A549 (cell line): ENCODE data around the gene SEPSECS. TPM values are rescaled to one million over a fixed set of nuclear protein-coding genes. Genes with fewer than 3 reads are reported as not detected.

Experiments used
- ATAC-seq, 2 experiments: fragments of 200-7000 bp in 1 of 2; fragments of >200 bp in 1 of 2; cut with Nextera tagmentation in 1 of 2; cut with Tn5 transposase in 1 of 2; 3 replicates each; pipeline versions ENCODE4 v1.8.0 to v1.9.1; 2018 to 2020; ENCODE audit warnings: mild to moderate bottlenecking in 1 of 2, moderate library complexity in 1 of 2
- CTCF ChIA-PET: fragments of 300-600 bp; sonication (Branson Sonifier 250); formaldehyde crosslinking; extraction: SDS; loops from one replicate; lab custom pipeline; 2021; ENCODE audit warnings: antibody characterized with exemption, inconsistent platforms; lab: Yijun Ruan, JAX
- POLR2A ChIA-PET: fragments of 350-600 bp; formaldehyde crosslinking; extraction: SDS; loops from one replicate; lab custom pipeline; 2021; ENCODE audit warnings: antibody characterized with exemption, inconsistent platforms; lab: Yijun Ruan, JAX
- DNase-seq, 2 experiments: peaks; one replicate each; pipeline versions ENCODE4 v3.0.0 to v3.0.0-alpha.2; 2011 to 2016; ENCODE audit warnings: low read depth in 1 of 2, low spot score in 1 of 2
- FAIRE-seq: peaks from 2 replicates; lab custom pipeline; 2011; peaks lifted over from hg19 to GRCh38; lab: Jason Lieb, UNC
- H3K27ac ChIP-seq, 2 experiments: fragments of >200 bp; sonication (Bioruptor Twin); formaldehyde crosslinking; 3 replicates each; pipeline ENCODE4 v1.5.1; 2016 to 2017
- H3K4me1 ChIP-seq: fragments of >200 bp; sonication (Bioruptor Twin); formaldehyde crosslinking; 3 replicates; pipeline ENCODE4 v1.6.1; 2016
- H3K4me2 ChIP-seq: fragments of >200 bp; sonication (Bioruptor Twin); formaldehyde crosslinking; 3 replicates; pipeline ENCODE4 v1.6.1; 2016
- H3K4me3 ChIP-seq: fragments of >200 bp; sonication (Bioruptor Twin); formaldehyde crosslinking; 3 replicates; pipeline ENCODE4 v1.5.1; 2016
- H3K9me3 ChIP-seq: fragments of >200 bp; sonication (Bioruptor Twin); formaldehyde crosslinking; 3 replicates; pipeline ENCODE4 v1.6.1; 2016
- ATOH8 ChIP-seq: fragments of 250-450 bp; sonication (Bioruptor Pico); IDR thresholded peaks from 2 replicates; pipeline ENCODE4 v1.5.0; 2020; ENCODE audit warnings: low read depth, mild to moderate bottlenecking, moderate library complexity
- BHLHE40 ChIP-seq: IDR thresholded peaks from 2 replicates; pipeline ENCODE4 v1.6.1; 2012; ENCODE audit warnings: low read depth, low read length, inconsistent platforms
- CBX8 ChIP-seq: fragments of 200-600 bp; sonication (generic); IDR thresholded peaks from 2 replicates; pipeline ENCODE4 v1.6.1; 2016
- CEBPB ChIP-seq, 2 experiments: fragments of >200 bp in 1 of 2; sonication (Bioruptor Twin) in 1 of 2; formaldehyde crosslinking in 1 of 2; IDR thresholded peaks; 2 replicates each; pipeline ENCODE4 v1.6.1; 2012 to 2016
- CHD2 ChIP-seq: fragments of 150-350 bp; IDR thresholded peaks from 2 replicates; pipeline ENCODE4 v1.6.1; 2014; ENCODE audit warnings: low read length; ENCODE audit not compliant: partially characterized antibody
- CHD4 ChIP-seq: fragments of 200-600 bp; sonication (generic); IDR thresholded peaks from 2 replicates; pipeline ENCODE4 v1.6.1; 2016; ENCODE audit warnings: antibody characterized with exemption, mild to moderate bottlenecking, borderline replicate concordance
- EP300 ChIP-seq, 2 experiments: fragments of >200 bp; sonication (Bioruptor Twin); formaldehyde crosslinking; IDR thresholded peaks; 2 replicates in 1 of 2; 3 replicates in 1 of 2; pipeline ENCODE4 v1.6.1; 2016 to 2017
- FOXS1 ChIP-seq: fragments of 250-450 bp; sonication (Bioruptor Pico); IDR thresholded peaks from 2 replicates; pipeline ENCODE4 v1.5.0; 2020; ENCODE audit warnings: mild to moderate bottlenecking, moderate library complexity
- GATA3 ChIP-seq: IDR thresholded peaks from 2 replicates; pipeline ENCODE4 v1.6.1; 2012; ENCODE audit warnings: borderline replicate concordance
- HDAC2 ChIP-seq: fragments of 200-600 bp; sonication (generic); IDR thresholded peaks from 2 replicates; pipeline ENCODE4 v1.6.1; 2016
- HES2 ChIP-seq: fragments of >200 bp; sonication (Bioruptor Twin); formaldehyde crosslinking; IDR thresholded peaks from 2 replicates; pipeline ENCODE4 v1.6.1; 2016
- HEYL ChIP-seq: fragments of 250-450 bp; sonication (Bioruptor Pico); IDR thresholded peaks from 2 replicates; pipeline ENCODE4 v1.8.0; 2021; ENCODE audit warnings: mild to moderate bottlenecking, moderate library complexity
- HMGXB4 ChIP-seq: fragments of 250-450 bp; sonication (Bioruptor Pico); IDR thresholded peaks from 2 replicates; pipeline ENCODE4 v1.5.0; 2021; ENCODE audit warnings: mild to moderate bottlenecking, moderate library complexity, borderline replicate concordance
- HOXA7 ChIP-seq: fragments of 250-450 bp; sonication (Bioruptor Pico); IDR thresholded peaks from 2 replicates; pipeline ENCODE4 v1.5.0; 2020; ENCODE audit warnings: mild to moderate bottlenecking, moderate library complexity
- HOXB13 ChIP-seq: fragments of 250-450 bp; sonication (Bioruptor Pico); IDR thresholded peaks from 2 replicates; pipeline ENCODE4 v1.5.0; 2020; ENCODE audit warnings: low read depth, mild to moderate bottlenecking, moderate library complexity
- HOXB5 ChIP-seq: fragments of 250-450 bp; sonication (Bioruptor Pico); IDR thresholded peaks from 2 replicates; pipeline ENCODE4 v1.5.0; 2020; ENCODE audit warnings: mild to moderate bottlenecking, moderate library complexity
- JUN ChIP-seq, 2 experiments: fragments of >200 bp; sonication (Bioruptor Twin); formaldehyde crosslinking; IDR thresholded peaks; 2 replicates in 1 of 2; 3 replicates in 1 of 2; pipeline ENCODE4 v1.6.1; 2016 to 2017
- JUNB ChIP-seq: fragments of >200 bp; sonication (Bioruptor Twin); formaldehyde crosslinking; IDR thresholded peaks from 2 replicates; pipeline ENCODE4 v1.6.1; 2016
- KDM5A ChIP-seq: fragments of 200-600 bp; sonication (generic); IDR thresholded peaks from 2 replicates; pipeline ENCODE4 v1.6.1; 2016; ENCODE audit warnings: antibody characterized with exemption, mild to moderate bottlenecking
- MAFK ChIP-seq: fragments of 450-650 bp; IDR thresholded peaks from 2 replicates; pipeline ENCODE4 v1.6.1; 2014; ENCODE audit not compliant: partially characterized antibody
- MYC ChIP-seq: IDR thresholded peaks from 2 replicates; pipeline ENCODE4 v1.6.1; 2012; ENCODE audit warnings: mild to moderate bottlenecking, inconsistent platforms, low read length, improper control_type of control experiment, borderline replicate concordance
- NFE2L2 ChIP-seq: fragments of 150-350 bp; conservative IDR thresholded peaks from 2 replicates; pipeline ENCODE4 v1.6.1; 2014; ENCODE audit warnings: low read length
- NR3C1 ChIP-seq: fragments of >200 bp; sonication (Bioruptor Twin); formaldehyde crosslinking; IDR thresholded peaks from 3 replicates; pipeline ENCODE4 v1.6.1; 2017
- RFX5 ChIP-seq: fragments of 450-650 bp; IDR thresholded peaks from 2 replicates; pipeline ENCODE4 v1.7.1; 2014; ENCODE audit warnings: antibody characterized with exemption, mild to moderate bottlenecking, moderate library complexity
- SMC3 ChIP-seq: fragments of >200 bp; sonication (Bioruptor Twin); formaldehyde crosslinking; IDR thresholded peaks from 3 replicates; pipeline ENCODE4 v1.6.1; 2018; ENCODE audit warnings: inconsistent platforms
- ZFP36 ChIP-seq: fragments of 450-650 bp; IDR thresholded peaks from 2 replicates; pipeline ENCODE4 v1.6.1; 2014; ENCODE audit warnings: borderline replicate concordance; ENCODE audit not compliant: partially characterized antibody
- WGBS: methylation state at CpG from one replicate; pipeline ENCODE4 v1.1.6; 2017; ENCODE audit errors: missing lambda C conversion rate; 5-methylcytosine and 5-hydroxymethylcytosine counted together
- polyA plus RNA-seq, 4 experiments: library from polyadenylated mRNA; depleted of rRNA in 3 of 4; stranded (reverse); fragments of >200 nt; fragmentation: RNase III in 1 of 4; extraction: RNeasy Plus Mini Kit Qiagen cat#74134 plus additional on column Dnase treatment in 1 of 4; gene quantifications; 2 replicates in 3 of 4; 3 replicates in 1 of 4; pipeline ENCODE4 v1.2.3, GENCODE V29; 2011 to 2017
- TF ChIP-seq, protein P1 (sequence below): IDR thresholded peaks from 2 replicates; pipeline ENCODE4 v1.6.1; 2012

Gene SEPSECS
- polyA plus RNA-seq, 2 of the 4 experiments (the other 2 are of a cell fraction): 2.9 to 9.7 TPM

DNA sequence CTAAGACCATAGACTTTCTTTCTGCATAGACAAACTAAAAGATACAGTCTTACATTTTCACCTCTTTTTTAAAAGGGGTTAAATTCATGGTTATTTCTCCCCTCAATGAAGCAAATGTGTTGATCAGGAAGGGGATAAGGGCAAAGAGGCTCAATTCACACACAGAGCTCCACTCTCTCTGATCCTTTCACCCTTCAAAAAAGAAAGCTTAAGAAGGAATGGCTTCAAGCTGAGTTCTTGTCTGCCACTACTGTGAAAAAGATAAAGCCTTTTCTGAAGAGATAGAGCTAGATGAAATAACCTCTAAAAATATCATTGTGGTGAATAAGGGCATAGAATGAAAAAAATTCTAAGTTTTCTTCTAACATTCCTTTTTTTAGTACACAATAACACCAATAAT lies 28.3 kb downstream of the SEPSECS start:
- ATAC-seq (no peak), DNase-seq (no peak), FAIRE-seq (no peak)
- Histone ChIP-seq H3K9me3 (no peaks in the 10 kb centered on the region), H3K4me3 (no peak overlapping the region), H3K27ac (no peak overlapping the region), H3K4me2 (no peak overlapping the region), H3K4me1 (no peaks in the 10 kb centered on the region)
- CTCF ChIA-PET: interaction anchor here (0.6 to 1.5 kb wide), 3 partner anchors 12 to 151 kb away, joined by 3 to 5 read pairs (median 3); no protein-coding TSS in a partner anchor
- POLR2A ChIA-PET: no interaction called here
- TF ChIP-seq MAFK (no peak), ATOH8 (no peak), HOXA7 (CRISPR knock-in tag) (no peak), MYC (no peak), JUN (IDR thresholded peaks at IDR 0.05) (no peak), CHD2 (no peak), CHD4 (no peak), CEBPB (IDR thresholded peaks at IDR 0.05) (no peak), HMGXB4 (no peak), BHLHE40 (no peak)
- TF ChIP-seq, protein P1, sequence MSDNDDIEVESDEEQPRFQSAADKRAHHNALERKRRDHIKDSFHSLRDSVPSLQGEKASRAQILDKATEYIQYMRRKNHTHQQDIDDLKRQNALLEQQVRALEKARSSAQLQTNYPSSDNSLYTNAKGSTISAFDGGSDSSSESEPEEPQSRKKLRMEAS: no peak

GRCh38 chr4:25131381-25131780 lies 28.9 kb downstream of the SEPSECS start:
- CTCF ChIA-PET: interaction anchor here (0.7 to 1.5 kb wide), 2 partner anchors 13 to 92 kb away, joined by 3 to 5 read pairs; no protein-coding TSS in a partner anchor
- ATAC-seq (no peak), FAIRE-seq (no peak)
- Histone ChIP-seq H3K4me3 (no peak overlapping the region), H3K4me2 (no peak overlapping the region), H3K9me3 (no peaks in the 10 kb centered on the region), H3K4me1 (no peaks in the 10 kb centered on the region), H3K27ac (no peak overlapping the region)
- 92% methylated on average over 2 of the region's 2 CpGs for WGBS
- no peak for TF ChIP-seq BHLHE40
- TF ChIP-seq HEYL (CRISPR knock-in tag): no peak
- TF ChIP-seq MYC: no peak
- TF ChIP-seq MAFK: no peak
- TF ChIP-seq HOXA7 (CRISPR knock-in tag): no peak
- TF ChIP-seq KDM5A: no peak
- no peak for TF ChIP-seq ZFP36
- no peak for TF ChIP-seq JUNB
- no peak for TF ChIP-seq HOXB5
- no peak for TF ChIP-seq HOXB13 (CRISPR knock-in tag)
- no peak for TF ChIP-seq NR3C1
- TF ChIP-seq FOXS1 (CRISPR knock-in tag): no peak
- TF ChIP-seq ATOH8: no peak
- no peak for TF ChIP-seq GATA3
- no peak for TF ChIP-seq HES2
- no peak for TF ChIP-seq SMC3
- TF ChIP-seq, all 56 proteins: peak for 0
- POLR2A ChIA-PET: no interaction called here
- no peak for DNase-seq

- ATAC-seq: no peak
- CTCF ChIA-PET: no interaction called here
Measured at GRCh38 chr4:25129917-25130316, 30.3 kb downstream of the SEPSECS start.

More at GRCh38 chr4:25129917-25130316, 30.3 kb downstream of the SEPSECS start:
- Histone ChIP-seq H3K4me2 (no peak overlapping the region), H3K4me3 (no peak overlapping the region), H3K9me3 (no peaks in the 10 kb centered on the region), H3K4me1 (no peaks in the 10 kb centered on the region), H3K27ac (no peak overlapping the region)
- FAIRE-seq (no peak), DNase-seq (no peak)
- 84% methylated on average over 1 of the region's 1 CpG for whole genome bisulfite sequencing
- TF ChIP-seq NR3C1 (no peak), HMGXB4 (no peak), NFE2L2 (no peak), KDM5A (no peak), SMC3 (no peak), HOXB5 (no peak), RFX5 (no peak), CBX8 (no peak), HDAC2 (no peak), EP300 (IDR thresholded peaks at IDR 0.05) (no peak)
- POLR2A ChIA-PET: no interaction called here
